Endometrial microvascular endothelial cells (primary cell): ENCODE measurements around the gene AHDC1. TPM values are rescaled to one million over a fixed set of nuclear protein-coding genes. Genes with fewer than 3 reads are reported as not detected.

Experiments
- in situ Hi-C: cut with HindIII; loops from 2 replicates; pipeline ENCODE4 v1.10.0; 2017; ENCODE audit warnings: low sequenced_read_pairs, low pct_unique_long_range_greater_than_20kb; ENCODE audit errors: inconsistent ontology term
- total RNA-seq: library from RNA; depleted of rRNA; stranded (reverse); fragments of >200 nt; gene quantifications from one replicate; pipeline ENCODE4 v1.2.3, GENCODE V29; 2015; ENCODE audit errors: inconsistent ontology term

Gene AHDC1
- total RNA-seq, 1 donor from 2014 or later: 3.0 TPM

DNA sequence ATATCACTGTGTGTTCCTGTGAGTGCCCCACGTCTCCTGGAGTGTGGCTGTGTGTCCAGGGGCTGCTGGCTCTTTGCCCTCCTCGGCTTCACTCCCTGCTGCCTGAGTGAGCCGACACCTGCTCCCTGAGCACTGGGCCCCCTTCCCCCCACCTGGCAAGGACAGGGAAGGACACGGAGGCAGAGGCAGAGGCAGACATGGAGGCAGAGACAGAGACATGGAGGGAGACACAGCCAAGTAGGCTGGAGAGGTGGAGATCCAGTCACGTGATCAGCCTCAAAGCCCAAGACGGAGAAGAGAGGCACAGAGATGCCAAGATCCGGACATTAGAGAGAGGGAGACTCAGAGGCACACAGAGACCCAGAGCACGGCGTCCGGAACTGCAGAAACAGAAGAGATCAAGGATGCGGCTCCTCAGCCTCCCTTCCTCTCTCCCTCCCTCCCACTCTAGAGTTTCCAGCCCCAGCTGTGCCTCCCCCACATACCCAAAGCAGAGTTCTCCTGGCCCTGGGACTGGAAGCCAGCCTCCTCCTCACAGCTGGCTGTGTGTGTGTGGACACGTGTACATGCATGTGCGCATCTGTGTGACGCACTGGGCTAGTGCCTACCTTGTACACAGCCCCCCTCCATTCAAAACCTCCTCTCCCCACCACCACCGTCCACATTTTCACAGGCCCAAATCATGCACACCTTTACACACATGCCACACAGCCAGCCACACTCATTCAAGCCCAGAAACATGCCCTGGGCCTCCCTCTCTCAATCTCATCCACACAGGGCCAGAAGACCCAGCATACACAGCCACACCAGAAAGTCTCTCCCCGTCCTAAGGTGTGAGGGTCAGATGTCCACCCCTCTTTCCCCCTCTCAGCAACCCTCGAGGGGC lies 74.9 kb downstream of the AHDC1 start:
- in situ Hi-C loops: no loop called here

DNA sequence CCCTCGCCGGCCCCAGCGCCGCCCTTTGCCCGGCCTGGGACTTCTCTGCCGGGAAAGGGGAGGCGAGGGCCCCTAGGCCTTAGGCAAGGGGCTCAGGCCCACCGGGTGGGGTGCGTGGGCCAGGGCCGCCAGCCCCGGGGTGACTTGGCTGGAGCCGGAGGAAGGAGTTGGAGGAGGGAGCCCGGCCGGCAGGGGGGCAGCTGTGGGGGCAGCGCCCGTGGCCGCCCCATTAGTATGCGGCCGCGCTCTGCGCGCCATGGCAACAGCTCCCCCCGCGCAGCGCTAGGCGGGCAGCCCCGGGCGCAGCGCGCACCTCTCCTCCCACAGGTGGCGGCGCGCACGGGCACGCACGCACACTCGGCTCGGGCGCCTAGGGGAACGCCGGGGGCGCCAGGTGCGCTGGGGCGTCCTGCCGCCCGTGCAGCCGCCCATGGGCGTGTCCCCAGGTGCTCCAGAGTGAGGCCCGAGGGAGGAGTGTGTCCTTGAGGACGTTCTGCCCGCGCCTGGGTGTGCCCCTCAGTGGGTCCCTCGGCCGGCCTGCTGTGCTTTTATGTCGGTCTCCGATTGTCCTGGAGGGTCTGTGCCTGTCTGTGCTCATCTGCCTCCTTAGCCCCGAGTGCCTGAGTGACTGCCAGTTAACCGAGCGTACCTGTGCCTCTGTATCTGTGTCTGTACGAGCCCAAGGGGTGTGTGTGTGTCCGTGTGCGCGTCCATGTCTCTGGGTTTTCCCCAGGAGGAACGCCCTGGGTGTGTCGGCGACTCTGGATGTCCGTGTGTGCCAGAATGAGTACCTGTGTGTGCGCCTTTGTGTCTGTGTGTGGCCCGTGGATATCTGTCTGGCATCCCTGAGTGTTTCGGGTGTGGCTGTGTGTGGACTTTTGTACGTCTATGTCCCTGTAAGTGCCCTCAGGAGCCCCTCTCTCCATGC lies 75.8 kb downstream of the AHDC1 start:
- in situ Hi-C loops: no loop called here

GRCh38 chr1:27527223-27527889 lies 76.6 kb downstream of the AHDC1 start:
- in situ Hi-C loops: no loop called here

GRCh38 chr1:27526569-27527222 lies 77.2 kb downstream of the AHDC1 start:
- in situ Hi-C loops: no loop called here

GRCh38 chr1:27525296-27526272 lies 78.4 kb downstream of the AHDC1 start:
- in situ Hi-C loops: no loop called here

DNA sequence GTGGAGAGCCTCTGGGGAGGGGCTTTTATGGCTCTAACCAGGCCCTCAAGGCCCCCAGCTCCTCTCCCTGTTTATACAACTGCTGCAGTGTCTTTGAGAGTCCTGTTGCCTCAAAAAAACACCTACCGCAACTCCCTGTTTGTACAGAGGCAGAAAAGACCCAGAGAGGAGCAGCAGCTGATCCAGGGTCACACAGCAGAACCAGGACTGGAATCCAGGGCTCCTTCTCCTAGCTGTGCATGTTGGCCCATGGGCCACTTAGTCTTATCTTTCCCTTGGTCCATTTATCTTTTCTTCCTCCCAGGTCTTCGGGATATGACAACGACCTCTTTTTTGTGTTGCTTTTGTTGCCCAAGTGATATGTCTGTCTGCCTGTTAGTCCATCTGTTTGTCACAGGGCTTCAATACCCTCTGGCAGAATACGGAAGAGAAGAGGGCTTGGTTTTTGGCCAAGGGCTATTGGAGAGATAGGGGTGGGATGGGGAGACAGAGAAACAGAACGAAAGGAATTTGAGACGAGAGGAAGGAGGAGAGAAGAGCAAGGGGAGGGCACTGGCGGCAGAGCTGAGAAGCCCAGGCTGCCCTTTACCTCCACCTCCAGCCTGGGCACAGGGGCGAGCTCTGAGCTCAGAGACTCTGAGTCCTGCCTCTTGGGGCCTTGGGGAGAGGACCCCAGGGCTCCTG lies 80.5 kb downstream of the AHDC1 start:
- in situ Hi-C loops: no loop called here

DNA sequence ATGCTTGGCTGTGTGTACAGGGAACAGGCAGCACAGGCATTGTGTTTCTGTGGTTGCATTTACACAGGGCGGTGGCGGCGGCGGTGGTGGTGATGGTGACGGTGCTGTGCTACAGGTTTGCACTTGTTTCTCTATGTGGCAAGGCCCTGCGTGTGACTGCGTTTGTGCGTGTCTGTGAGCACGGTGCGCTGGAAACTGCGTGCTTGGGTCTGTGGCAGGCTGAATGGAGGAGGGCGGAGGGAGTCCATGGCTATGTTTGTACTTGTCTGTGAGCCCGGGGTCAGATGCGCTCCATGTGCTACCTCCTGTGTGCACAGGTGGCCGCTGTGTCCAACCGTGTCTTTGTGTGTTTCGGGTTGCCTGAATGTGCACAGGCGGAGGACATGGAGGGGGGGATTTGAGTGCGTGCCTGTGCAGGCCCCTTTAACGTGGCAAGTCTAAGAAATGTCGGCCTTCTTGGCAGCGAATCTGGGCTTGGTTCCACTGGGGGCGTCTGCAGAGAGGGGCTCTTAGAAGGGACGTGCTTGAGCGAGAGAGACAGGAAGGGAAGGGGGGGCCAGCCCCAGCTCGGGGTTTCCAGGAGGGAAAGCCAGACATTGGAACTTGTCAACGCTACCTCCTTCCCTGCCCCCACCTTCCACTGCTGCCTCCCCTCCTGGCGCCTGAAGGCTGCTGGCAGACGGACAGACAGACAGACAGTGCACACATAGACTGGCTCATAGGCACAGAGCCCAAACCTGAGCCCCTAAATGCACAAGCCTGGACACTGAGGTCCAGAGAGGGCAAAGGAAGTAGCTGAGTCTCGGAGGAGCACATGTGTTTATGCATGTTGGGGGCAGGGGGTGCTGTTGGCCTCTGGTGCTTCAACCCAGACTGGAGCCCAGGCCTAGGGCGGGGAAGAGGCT lies 81.3 kb downstream of the AHDC1 start:
- in situ Hi-C loops: no loop called here

GRCh38 chr1:27521861-27522431 lies 82.0 kb downstream of the AHDC1 start:
- in situ Hi-C loops: no loop called here

GRCh38 chr1:27521336-27521831 lies 82.6 kb downstream of the AHDC1 start:
- in situ Hi-C loops: no loop called here

DNA sequence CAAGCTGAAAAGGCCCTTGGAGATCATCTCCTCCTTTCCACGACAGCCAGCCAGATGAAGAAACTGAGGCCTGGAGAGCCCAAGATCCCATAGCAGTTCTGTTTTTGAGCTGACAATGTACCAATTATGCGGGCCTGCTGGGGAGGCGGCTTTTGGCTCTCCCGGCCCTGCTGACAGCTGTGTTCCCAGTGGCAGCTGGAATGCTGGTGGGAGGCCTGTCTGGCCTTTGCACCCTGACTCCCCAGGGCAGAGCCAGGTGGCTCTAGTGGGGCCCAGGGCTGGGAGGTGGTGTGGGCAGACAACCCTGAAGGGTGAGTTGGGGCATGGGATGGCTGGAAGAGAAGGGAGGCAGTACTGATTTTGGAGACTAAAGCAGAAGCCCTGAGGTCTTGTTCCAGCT lies 83.3 kb downstream of the AHDC1 start:
- in situ Hi-C loops: no loop called here

GRCh38 chr1:27519331-27520258 lies 84.3 kb downstream of the AHDC1 start:
- in situ Hi-C loops: no loop called here

DNA sequence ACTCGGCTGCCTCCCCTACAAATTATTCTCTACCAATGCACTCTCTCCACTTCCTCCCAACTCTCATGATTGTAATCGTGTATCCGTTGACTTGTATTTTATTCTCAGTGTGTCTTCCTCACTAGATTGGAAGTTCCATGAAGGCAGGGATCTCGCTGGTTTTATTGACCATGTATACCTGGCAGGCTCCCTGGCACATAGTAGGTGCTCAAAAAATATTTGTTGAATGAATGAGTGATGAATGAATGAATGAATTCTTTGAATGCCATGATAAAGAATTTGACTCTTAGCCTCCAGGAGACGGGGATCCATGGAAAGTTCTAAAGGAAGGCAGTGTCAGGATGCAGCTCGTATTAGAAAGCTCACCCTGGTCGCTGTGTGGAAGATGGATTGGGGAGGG lies 85.1 kb downstream of the AHDC1 start:
- in situ Hi-C loops: no loop called here

DNA sequence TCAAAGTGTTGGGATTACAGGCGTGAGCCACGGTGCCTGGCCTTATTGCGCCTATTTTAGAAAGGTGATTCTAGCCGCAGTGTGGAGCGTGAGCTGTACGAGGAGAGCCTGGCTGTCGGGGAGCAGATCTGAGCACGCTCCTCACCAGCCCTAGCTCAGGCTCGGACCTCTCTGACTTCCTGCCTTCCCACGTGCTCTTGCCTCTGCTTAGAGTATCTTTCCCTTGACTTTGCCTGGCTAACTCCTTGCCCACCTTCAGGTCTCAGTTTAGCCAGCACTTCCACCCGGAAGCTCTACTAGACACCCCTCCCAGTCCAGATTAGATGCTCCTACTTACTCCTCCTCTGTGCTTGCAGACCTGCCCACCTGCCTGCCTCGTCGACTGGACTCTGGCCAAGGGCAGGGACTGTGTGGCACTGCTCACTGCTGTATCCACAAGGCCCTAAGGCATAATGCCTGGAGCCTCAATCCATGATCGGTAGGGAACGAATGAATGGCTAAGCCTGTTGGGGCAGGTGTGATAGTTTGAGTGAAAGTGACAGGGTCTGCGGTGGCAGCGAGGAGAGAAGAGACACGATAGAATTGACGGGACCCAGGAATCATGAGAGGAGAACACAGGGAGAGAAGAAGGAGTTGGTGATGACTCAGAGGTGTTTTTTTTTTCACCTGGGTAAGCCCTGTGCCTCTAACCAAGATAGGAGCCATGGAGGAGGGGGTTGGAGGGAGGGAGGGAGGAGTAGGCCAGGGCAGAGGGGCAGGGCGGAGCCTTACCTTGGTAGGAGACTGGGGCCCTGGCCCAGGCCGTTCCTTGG lies 85.8 kb downstream of the AHDC1 start:
- in situ Hi-C loops: no loop called here

DNA sequence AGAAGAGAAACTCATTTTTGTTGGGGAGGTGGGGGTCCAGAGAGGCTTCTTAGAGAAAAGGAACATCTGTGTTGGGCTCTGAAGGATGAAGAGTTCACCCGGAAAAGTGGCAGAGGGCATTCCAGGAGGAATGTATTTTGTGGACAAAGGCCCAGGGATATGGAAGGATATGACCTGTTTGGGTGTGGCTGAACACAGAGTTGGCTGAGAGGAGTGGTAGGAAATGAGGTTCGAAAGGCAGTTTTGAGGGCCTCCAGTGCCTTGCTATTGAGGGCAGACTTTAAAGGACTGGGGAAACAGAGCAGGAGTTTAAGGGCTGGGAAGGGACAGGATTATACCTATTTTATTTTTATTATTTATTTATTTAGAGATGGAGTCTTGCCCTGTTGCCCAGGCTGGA lies 86.6 kb downstream of the AHDC1 start:
- in situ Hi-C loops: no loop called here
